ENCODE data around the gene TMEM263.
A peak's percentile ranks its signal among the peaks of the same experiment; 100 is the strongest.
"Not testable (repeated sequence)": the region's sequence is repeated elsewhere in the genome, so short reads cannot be mapped to it uniquely, and the experiment has no call there.

The TMEM263 gene

GRCh38 chr12:106985479-106985878 lies 29.8 kb downstream of the TMEM263 start:
- no peak for DNase-seq (ENCODE audit: low read depth in 3 of 3, low spot score in 1 of 3)

DNA sequence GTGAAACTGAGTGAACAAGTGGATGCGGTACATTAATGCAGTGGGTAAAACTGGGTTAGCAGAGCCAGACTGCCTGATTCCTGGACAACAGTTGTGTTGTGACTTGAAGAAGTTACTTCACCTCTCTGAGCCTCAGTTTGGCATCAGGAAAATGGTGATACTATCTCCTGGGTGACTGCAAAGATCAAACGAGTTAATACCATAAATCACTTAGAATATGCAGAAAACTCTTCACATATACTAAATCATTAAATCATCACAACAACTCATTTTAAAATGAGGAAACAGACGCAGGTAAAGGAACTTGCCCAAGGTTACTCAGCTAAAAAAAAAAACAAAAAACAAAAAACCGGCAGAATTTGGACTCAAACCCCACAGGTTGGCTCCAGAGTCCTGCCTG lies 30.4 kb downstream of the TMEM263 start:
- no peak for DNase-seq (ENCODE audit: low read depth in 3 of 3, low spot score in 1 of 3)

DNA sequence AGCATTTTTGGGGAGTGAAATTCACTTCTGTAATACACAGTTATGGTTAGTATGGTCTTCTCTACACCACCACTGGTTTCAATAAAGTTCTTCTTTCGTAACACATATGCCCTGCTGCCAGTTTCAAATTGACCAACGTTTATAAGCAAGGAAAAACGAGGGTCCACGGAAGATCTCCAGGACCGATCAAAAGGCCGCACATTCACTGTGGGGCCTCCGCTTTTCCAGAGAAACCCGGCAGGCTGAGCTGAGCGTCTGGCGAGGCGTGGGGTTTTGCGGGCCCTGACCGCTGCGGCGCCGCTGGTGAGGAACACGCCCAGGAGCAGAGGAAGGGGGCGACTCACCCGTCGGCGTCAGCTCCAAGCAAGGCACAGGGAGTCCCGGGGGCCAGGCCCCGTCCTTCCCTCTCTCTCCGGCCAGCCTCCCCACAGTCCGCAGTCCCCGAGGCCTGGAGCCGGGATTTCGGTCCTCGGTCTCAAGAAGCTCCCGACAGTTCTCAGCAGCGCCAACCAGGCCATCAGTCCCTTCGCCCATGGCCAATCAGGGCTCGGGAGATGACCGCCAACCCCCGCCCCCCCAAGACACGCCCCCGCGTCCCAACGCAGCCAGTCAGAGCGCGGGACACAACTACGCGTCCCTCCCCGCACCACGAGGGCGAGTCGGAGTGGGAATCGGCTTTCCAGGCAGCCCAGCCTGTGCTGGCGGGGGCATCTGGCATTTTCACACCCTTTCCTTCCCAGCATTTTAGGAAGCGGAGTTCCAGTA lies 31.1 kb downstream of the TMEM263 start, which contains the start of gene MTERF2:
MTERF2 (minus strand) TSS at position 522 of the 765 bp plus-strand sequence. CDS start 8,432 bp downstream, outside the sequence.
- peak; percentile 40 to 65 (median 54) for DNase-seq (ENCODE audit: low read depth in 3 of 3, low spot score in 1 of 3)

DNA sequence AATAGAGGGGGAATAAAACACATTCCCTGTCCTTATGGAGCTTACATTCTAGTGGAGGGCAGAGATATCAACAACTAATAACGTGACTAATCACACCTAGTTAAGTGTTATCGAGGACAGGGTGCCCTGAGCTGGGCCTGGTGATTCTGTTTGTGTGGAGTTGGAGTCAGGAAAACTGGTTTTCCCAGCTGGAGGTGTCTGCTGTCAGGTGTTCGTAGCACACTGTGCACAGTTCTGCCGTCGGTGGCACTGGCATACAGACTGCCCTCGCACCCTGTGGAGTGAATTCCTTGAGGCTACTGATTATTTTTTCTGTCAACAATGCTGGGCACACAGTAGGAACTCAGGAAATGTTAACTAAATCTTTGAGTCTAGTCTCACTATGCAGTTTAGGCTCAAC lies 32.1 kb downstream of the TMEM263 start:
- no peak for DNase-seq (ENCODE audit: low read depth in 3 of 3, low spot score in 1 of 3)

DNA sequence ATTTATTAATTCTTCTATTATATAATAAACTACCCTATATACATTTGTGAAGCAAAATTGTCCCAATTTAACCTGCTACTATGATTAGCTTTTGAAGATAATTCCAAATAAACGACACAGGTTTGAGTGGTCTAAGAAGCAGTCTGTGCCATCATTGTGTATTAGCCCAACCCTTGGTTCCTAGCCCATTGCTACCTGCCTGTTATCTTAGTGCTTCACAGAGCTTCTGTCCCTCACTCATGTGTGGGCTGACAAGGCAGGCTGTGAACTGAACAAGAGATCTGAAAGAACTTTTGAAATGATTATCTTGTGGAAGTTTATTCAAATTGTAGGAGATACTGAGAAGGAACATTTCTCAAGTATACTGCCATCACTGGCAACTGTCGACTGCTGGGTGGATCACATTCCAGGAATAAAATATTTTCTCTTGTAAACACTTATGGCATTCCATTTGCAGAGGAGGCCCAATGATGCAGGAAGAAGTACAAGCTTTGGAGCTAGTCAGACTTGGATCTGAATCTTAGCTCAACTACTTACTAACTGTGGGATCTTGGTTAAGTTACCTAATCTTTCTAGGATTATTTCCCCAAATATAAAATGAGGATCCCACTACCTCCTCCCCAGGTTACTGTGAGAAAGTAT lies 39.0 kb downstream of the TMEM263 start:
- DNase-seq (ENCODE audit: low read depth in 3 of 3, low spot score in 1 of 3): no peak

DNA sequence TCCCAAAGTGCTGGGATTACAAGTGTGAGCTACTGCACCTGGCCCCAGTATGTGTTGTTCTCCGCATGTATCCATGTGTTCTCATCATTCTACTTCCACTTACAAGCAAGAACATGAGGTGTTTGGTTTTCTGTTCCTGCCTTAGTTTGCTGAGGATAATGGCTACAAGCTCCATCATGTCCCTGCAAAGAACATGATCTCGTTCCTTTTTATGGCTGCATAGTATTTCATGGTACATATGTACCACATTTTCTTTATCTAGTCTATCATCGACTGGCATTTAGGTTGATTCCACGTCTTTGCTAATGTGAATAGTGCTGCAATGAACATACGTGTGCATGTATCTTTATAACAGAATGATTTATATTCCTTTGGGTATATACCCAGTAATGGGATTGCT lies 40.4 kb downstream of the TMEM263 start:
- DNase-seq (ENCODE audit: low read depth in 3 of 3, low spot score in 1 of 3): not testable (repeated sequence)

- DNase-seq (ENCODE audit: low read depth in 3 of 3, low spot score in 1 of 3): no peak
Measured at GRCh38 chr12:106997916-106998315, 42.2 kb downstream of the TMEM263 start.

DNA sequence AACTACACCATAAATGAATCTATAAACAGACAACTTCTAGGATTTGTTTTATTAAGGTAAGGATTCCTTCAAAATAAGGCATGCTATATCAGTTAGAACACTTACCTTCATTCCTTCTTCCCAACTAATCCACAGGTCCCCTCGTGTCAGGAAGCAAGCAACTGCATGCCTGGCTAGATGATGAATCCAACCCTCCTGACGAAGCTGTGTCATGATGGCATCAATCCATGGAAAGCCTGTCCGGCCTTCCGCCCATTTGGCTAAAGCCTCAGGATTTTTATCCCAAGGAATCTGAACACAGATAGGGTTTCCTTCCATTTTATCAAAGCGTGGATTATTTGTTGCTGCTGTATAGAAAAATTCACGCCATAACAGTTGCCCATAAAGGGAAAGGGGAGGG lies 43.7 kb downstream of the TMEM263 start:
- no peak for DNase-seq (ENCODE audit: low read depth in 3 of 3, low spot score in 1 of 3)

GRCh38 chr12:107002665-107003064 lies 47.0 kb downstream of the TMEM263 start:
- DNase-seq (ENCODE audit: low read depth in 3 of 3, low spot score in 1 of 3): not testable (repeated sequence)

- no peak for DNase-seq (ENCODE audit: low read depth in 3 of 3, low spot score in 1 of 3)
Measured at GRCh38 chr12:107007411-107007810, 51.7 kb downstream of the TMEM263 start.

DNA sequence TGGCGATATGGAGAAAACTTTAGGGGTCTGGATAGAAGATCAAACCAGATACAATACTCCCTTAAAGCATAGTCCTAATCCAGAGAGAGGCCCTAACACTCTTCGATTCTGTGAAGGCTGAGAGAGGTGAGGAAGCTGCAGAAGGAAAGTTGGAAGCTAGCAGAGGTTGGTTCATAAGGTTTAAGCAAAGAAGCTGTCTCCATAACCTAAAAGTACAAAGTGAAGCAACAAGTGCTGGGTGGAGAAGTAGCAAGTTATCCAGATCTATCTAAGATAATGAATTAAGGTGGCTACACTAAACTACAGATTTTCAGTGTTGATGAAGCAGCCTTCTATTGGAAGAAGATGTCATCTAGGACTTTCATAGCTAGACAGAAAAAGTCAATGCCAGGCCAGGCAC lies 55.8 kb downstream of the TMEM263 start:
- no peak for DNase-seq (ENCODE audit: low read depth in 3 of 3, low spot score in 1 of 3)

- no peak for DNase-seq (ENCODE audit: low read depth in 3 of 3, low spot score in 1 of 3)
Measured at GRCh38 chr12:107012736-107013425, 57.2 kb downstream of the TMEM263 start.

DNA sequence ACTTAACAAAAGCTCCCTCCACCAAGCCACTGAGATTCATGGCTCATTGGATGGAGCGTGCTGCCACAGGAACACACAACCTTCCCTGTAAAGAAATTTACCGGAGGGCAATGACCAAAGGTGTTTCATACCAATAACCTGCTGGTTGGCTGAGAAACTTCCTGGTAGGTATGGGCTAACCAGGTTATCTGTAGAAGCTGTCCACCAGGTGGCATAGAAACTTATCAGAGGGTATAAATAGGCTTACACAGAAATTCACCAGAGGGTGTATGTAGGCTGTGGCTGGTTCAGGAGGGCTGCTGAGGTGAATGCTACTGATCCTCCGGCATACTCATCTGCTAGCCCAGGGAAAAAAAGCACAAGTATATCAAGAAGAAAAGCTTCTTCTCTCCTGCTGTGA lies 58.3 kb downstream of the TMEM263 start:
- DNase-seq (ENCODE audit: low read depth in 3 of 3, low spot score in 1 of 3): no peak

GRCh38 chr12:107017042-107017441 lies 61.3 kb downstream of the TMEM263 start:
- DNase-seq (ENCODE audit: low read depth in 3 of 3, low spot score in 1 of 3): no peak

GRCh38 chr12:107019546-107019945 lies 63.8 kb downstream of the TMEM263 start:
- DNase-seq (ENCODE audit: low read depth in 3 of 3, low spot score in 1 of 3): no peak

Measured in stimulated activated CD4-positive, alpha-beta T cell treated with anti-CD3 and anti-CD28 coated beads, TNF-alpha, amount 100 ng/mL, for 1 hour (primary cell).